ENCODE measurements around the gene NRDE2.

DNA sequence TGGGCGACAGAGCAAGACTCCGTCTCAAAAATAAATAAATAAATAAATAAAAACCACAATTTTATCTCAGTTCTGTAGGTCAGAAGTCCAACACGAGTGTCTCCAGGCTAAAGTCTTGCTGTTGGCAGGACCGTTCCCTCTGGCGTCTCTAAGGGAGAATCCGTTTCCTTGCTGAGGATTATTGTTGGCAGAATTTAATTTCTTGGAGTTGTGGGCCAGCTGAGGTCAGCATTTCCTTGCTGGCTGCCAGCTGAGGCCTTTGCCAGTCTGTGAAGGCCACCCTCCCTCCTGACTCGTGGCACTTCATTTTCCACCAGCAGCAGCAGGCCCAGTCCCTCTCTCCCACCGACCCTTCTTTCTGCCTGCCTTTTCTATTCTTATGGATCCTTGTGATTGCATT is 58.2 kb downstream of the NRDE2 start:
- TF ChIP-seq CTCF (IDR thresholded peaks at IDR 0.05) = no peak
- TF ChIP-seq, protein P1, sequence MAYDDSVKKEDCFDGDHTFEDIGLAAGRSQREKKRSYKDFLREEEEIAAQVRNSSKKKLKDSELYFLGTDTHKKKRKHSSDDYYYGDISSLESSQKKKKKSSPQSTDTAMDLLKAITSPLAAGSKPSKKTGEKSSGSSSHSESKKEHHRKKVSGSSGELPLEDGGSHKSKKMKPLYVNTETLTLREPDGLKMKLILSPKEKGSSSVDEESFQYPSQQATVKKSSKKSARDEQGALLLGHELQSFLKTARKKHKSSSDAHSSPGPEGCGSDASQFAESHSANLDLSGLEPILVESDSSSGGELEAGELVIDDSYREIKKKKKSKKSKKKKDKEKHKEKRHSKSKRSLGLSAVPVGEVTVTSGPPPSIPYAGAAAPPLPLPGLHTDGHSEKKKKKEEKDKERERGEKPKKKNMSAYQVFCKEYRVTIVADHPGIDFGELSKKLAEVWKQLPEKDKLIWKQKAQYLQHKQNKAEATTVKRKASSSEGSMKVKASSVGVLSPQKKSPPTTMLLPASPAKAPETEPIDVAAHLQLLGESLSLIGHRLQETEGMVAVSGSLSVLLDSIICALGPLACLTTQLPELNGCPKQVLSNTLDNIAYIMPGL (CRISPR knock-in tag; IDR thresholded peaks at IDR 0.05) = no peak
- TF ChIP-seq NR2C2 (CRISPR knock-in tag; IDR thresholded peaks at IDR 0.05) = no peak
- TF ChIP-seq JAZF1 (CRISPR knock-in tag; IDR thresholded peaks at IDR 0.05) = no peak
- no peak for TF ChIP-seq SMAD4 (CRISPR knock-in tag; IDR thresholded peaks at IDR 0.05)
- TF ChIP-seq SP1 (CRISPR knock-in tag; conservative IDR thresholded peaks at IDR 0.05) = no peak
- TF ChIP-seq ZNF121 (CRISPR knock-in tag; IDR thresholded peaks at IDR 0.05) = no peak
- no peak for TF ChIP-seq STAT6 (CRISPR knock-in tag; conservative IDR thresholded peaks at IDR 0.05; ENCODE audit: low read depth)
- TF ChIP-seq, protein P2, sequence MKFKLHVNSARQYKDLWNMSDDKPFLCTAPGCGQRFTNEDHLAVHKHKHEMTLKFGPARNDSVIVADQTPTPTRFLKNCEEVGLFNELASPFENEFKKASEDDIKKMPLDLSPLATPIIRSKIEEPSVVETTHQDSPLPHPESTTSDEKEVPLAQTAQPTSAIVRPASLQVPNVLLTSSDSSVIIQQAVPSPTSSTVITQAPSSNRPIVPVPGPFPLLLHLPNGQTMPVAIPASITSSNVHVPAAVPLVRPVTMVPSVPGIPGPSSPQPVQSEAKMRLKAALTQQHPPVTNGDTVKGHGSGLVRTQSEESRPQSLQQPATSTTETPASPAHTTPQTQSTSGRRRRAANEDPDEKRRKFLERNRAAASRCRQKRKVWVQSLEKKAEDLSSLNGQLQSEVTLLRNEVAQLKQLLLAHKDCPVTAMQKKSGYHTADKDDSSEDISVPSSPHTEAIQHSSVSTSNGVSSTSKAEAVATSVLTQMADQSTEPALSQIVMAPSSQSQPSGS (CRISPR knock-in tag; IDR thresholded peaks at IDR 0.05; ENCODE audit: borderline replicate concordance, low read depth) = no peak
- TF ChIP-seq, protein P3, sequence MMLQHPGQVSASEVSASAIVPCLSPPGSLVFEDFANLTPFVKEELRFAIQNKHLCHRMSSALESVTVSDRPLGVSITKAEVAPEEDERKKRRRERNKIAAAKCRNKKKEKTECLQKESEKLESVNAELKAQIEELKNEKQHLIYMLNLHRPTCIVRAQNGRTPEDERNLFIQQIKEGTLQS (CRISPR knock-in tag; conservative IDR thresholded peaks at IDR 0.05) = no peak
- TF ChIP-seq, protein P4, sequence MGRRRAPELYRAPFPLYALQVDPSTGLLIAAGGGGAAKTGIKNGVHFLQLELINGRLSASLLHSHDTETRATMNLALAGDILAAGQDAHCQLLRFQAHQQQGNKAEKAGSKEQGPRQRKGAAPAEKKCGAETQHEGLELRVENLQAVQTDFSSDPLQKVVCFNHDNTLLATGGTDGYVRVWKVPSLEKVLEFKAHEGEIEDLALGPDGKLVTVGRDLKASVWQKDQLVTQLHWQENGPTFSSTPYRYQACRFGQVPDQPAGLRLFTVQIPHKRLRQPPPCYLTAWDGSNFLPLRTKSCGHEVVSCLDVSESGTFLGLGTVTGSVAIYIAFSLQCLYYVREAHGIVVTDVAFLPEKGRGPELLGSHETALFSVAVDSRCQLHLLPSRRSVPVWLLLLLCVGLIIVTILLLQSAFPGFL (CRISPR knock-in tag; IDR thresholded peaks at IDR 0.05; ENCODE audit: borderline replicate concordance) = no peak
- no peak for TF ChIP-seq MXD4 (CRISPR knock-in tag; IDR thresholded peaks at IDR 0.05; ENCODE audit: borderline replicate concordance)
